Measurements from ENCODE around the gene SCAPER.
"Not testable (repeated sequence)": the region's sequence is repeated elsewhere in the genome, so short reads cannot be mapped to it uniquely, and the experiment has no call there.

Gene SCAPER

DNA sequence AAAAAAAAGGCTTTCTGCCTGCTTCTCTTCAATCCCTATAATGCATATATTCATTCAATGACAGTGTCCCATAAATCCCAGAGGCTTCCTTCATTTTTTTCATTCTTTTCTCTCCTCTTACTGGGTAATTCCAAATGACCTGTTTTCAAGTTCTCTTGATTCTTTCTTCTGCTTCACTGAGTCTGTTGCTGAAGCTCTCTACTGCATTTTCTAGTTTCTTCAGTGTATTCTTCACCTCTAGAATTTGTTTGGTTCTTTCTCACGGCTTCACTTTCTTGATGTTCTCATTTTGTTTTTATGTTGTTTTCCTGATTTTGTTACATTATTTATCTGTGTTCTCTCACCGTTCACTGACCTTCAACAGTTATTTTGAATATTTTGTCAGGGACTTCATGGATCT, 141.6 kb downstream of the SCAPER start:
- DNase-seq: no peak

- DNase-seq: no peak
Measured at GRCh38 chr15:76756381-76756780, 148.8 kb downstream of the SCAPER start.

DNA sequence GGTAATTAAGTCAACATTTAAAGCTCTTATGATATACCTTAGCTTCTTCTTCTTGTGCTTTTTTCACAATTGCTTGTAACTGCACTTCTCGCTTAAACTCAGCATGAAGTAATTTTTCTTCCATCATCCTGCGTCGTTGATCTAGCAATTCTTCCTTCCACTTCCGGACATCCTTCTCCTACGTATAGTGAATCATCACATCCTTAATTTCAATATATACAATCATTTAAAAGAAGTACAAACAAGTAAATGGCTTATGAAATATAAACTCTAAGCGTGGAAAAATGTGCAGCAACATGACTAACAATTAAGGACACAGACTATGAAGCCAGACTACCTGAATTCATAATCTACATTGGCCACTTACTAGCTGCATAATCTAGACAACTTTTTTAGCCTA, 151.4 kb downstream of the SCAPER start:
- no peak for DNase-seq

DNA sequence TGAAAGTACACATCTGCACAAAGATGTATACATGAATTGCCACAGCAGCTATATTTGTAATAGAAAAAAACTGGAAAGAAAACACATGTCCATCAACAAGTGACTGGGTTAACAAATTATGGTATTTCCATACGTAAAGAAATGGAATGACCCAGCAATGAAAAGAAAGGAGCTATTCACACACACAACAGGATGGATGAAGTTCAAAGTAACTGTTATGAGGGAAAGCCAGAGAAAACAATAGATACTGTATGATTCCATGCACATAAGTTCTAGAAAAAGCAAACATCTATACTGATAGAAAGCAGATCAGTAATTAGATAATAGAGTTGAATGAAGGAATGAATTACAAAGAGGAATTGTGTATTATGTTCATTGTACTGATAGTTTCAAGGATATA, 152.0 kb downstream of the SCAPER start:
- DNase-seq: no peak

- no peak for DNase-seq
Measured at GRCh38 chr15:76752549-76752948, 152.6 kb downstream of the SCAPER start.

DNA sequence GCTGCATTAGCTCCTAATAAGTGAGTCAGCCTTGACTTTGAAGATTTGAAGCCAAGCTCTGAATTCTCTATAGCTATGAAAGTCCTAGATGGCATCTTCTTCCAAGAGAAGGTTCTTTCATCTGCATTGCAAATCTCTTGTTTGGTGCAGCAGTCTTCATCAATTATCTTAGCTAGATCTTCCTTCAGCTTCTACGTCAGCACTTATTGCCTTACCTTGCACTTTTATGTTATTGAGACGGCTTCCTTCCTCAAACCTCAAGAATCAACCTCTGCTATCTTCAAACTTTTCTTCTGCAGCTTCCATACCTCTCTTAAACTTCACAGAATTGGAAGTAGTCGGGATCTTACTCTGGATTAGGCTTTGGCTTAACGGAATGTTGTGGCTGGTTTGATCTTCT, 167.6 kb downstream of the SCAPER start:
- DNase-seq: no peak

GRCh38 chr15:76732321-76732720, 172.8 kb downstream of the SCAPER start:
- DNase-seq: not testable (repeated sequence)

GRCh38 chr15:76730262-76730661, 174.9 kb downstream of the SCAPER start:
- no peak for DNase-seq

DNA sequence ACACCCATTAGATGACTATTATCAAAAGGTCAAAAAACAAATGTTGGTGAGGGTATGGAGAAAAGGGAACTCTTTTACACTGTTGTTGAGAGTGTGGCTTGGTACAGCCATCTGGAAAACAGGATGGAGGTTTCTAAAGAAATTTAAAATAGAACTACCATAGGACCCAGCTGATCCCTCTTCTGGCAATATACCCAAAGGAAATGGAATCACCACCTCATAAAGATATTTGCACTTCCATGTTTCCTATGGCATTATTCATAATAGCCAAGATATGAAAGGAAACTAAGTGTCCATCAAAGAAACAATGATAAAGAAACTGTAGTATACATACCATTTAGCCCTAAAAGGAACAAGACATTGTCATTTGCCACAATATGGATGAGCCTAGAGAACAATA, 186.3 kb downstream of the SCAPER start:
- no peak for DNase-seq

DNA sequence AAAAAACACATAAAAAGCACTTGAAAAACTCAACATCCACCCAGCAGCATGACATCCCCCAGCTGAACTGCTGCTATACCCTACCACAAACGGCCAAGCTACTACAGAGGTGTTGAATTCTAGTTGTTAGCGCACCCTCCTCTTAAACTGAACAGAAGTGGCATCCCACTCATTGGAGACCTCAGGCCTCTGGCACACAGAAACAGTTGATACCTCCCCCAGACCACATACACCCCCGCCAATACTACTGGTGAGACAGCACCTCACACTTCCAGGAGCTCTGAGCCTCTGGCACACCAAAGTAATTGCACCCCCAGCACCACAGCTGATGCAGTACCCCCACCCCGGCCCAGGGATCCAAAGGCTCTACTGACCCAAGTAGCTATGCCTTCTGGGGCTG, 190.2 kb downstream of the SCAPER start:
- no peak for DNase-seq

DNA sequence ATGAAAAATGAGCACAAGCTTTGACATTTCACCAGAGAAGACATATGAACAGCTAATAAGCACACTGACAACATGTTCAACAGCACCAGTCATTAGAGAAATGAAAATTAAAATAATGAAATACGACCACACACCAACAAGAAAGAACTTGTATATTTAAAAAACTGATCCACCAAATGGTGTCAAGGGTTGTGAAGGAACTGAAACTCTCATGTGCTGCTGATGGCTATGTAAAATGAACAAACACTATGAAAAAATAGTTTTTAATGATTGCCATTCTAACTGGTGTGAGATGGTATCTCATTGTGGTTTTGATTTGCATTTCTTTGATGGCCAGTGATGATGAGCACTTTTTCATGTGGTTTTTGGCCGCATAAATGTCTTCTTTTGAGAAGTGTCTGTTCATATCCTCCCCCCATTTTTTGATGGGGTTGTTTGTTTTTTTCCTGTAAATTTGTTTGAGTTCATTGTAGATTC, 193.8 kb downstream of the SCAPER start:
- no peak for DNase-seq

DNA sequence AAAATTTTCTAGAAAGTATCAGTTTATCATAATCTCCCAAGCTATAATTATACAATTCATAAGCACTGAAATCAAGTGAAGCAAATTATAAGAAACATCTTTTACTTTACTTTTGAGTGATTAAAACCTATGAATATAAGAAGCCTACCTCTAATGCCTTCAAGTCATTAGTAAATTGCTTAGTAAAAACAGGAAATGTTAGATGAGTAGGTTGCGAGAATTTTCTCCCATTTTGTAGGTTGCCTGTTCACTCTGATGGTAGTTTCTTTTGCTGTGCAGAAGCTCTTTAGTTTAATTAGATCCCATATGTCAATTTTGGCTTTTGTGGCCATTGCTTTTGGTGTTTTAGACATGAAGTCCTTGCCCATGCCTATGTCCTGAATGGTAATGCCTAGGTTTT, 201.1 kb downstream of the SCAPER start:
- not testable (repeated sequence) for DNase-seq

DNA sequence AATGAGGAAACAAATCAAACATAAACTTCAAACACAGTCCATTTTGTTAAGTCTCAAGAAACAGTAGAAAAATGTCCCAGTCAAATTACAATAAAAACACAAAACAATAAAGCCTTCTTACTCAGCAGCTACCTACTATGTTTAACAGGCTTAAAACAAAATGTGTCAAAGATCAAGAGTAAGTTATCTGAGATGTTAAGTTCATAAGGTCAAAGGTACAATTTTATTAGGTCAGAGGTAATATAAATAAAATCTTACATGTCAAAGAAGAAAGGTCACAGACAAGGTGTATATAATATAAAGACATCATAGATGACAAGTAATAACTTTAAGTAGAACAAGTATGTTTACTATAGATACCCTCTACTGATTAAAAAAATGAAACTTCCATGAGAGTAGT, 208.3 kb downstream of the SCAPER start:
- no peak for DNase-seq

- not testable (repeated sequence) for DNase-seq
Measured at GRCh38 chr15:76692546-76692945, 212.6 kb downstream of the SCAPER start.

GRCh38 chr15:76687592-76687991, 217.5 kb downstream of the SCAPER start:
- DNase-seq: not testable (repeated sequence)

GRCh38 chr15:76684002-76684401, 221.1 kb downstream of the SCAPER start:
- no peak for DNase-seq

DNA sequence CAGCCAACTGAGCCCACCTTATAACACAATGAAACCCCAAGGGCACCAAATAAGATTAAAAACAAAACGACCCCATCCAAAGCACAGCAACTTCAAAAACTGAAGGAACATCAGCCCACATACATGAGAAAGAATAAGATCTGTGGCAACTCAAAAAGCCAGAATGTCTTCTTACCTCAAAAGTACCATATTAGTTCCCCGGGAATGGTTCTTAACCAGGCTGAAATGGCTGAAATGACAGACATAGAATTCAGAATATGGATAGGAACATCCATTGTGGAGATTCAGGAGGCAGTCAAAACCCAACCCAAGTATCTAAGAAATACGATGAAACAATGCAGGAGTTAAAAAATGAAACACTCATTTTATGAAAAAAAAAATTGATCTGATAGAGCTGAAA, 222.3 kb downstream of the SCAPER start:
- no peak for DNase-seq

- no peak for DNase-seq
Measured at GRCh38 chr15:76682259-76682658, 222.9 kb downstream of the SCAPER start.

DNA sequence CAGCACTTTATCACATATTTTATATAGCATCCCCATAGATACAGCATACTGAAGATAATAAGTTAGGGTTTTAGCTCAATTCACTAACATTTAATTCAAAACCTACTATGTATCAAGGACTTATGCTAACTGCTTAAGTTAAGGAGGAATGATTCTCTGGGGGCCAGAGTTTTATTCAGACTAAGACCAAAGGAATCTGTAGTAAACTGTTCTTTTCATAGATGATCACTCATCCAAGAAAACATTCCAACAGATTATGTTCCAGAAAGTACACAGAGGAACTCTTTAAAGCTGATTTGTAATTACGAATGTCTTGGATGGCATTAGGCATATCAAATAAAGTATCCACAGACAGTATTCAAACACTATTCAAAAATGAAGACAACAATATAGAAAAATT, 226.4 kb downstream of the SCAPER start:
- no peak for DNase-seq

GRCh38 chr15:76674883-76675282, 230.3 kb downstream of the SCAPER start:
- no peak for DNase-seq

GRCh38 chr15:76669521-76670207, 235.5 kb downstream of the SCAPER start:
- DNase-seq: no peak

DNA sequence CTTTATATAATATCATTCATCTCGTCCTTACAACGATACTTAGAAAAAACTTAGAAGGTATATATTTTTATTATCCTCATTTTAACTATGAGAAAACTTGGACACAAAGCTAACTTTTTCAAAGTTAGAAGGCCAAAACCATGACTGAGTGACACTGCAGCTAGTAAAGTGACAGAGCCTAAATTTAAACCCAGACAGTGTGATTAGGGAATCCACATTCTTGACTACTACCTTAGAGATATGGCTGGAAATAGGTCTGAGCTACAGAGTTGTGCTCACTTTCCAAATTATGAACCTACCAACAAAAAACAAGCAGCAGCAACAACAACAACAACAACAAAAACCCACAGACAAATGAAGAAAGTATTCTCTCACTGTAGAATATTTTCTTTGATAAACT, 236.2 kb downstream of the SCAPER start:
- no peak for DNase-seq

GRCh38 chr15:76667943-76668715, 237.0 kb downstream of the SCAPER start:
- DNase-seq: no peak

DNA sequence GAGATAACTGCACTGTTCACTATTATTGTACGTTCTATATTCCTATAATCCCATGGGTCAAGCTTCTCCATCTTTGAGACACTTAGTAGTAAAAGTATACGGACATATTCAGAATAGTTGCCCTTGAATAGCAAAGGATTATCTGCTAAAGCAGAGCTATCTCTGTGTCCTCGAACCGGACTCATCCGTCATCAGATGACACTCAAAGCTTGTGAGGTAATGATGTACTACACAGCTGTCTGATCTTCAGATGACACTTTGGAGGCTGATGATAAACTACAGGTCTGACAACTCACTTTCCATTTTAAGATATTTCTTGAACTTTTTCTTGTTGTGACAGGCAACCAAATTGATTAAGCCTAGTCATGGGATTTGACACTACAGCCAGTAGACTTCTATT, 240.2 kb downstream of the SCAPER start:
- no peak for DNase-seq

DNA sequence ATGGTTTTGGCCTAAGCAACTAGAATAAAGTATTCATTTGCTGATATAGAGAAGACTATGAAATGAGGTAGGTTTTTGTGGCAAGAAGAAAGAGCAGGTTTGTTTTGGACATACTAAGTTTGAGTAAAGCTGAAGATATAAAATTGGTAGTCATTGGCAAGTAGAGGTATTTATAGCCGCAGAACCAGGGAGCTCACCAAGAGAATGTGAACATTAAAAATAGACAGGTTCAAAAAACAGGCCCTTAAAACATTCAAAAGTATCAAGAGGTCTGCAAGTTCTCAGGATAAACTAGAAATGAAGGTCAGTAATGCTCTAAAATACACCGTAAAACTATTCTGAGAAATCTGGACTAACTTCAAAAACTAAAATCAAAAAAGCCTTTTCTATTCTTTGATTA, 240.7 kb downstream of the SCAPER start:
- no peak for DNase-seq
